HEK293T (cell line): ENCODE results near the gene KNSTRN.
A peak's percentile ranks its signal among the peaks of the same experiment; 100 is the strongest.

ENCODE experiments used
- ARNT ChIP-seq: fragments of 450-650 bp; IDR thresholded peaks from 2 replicates; pipeline ENCODE4 v1.6.1; 2017; ENCODE audit warnings: mild to moderate bottlenecking
- BHLHE40 ChIP-seq: fragments of 450-650 bp; IDR thresholded peaks from 2 replicates; pipeline ENCODE4 v1.6.1; 2016; ENCODE audit warnings: mild to moderate bottlenecking, moderate library complexity, borderline replicate concordance
- ELF4 ChIP-seq: fragments of 450-650 bp; IDR thresholded peaks from 2 replicates; pipeline ENCODE4 v1.6.1; 2017; ENCODE audit warnings: antibody characterized with exemption
- FOXK2 ChIP-seq: fragments of 450-650 bp; IDR thresholded peaks from 2 replicates; pipeline ENCODE4 v1.6.1; 2016; ENCODE audit warnings: mild to moderate bottlenecking
- FOXM1 ChIP-seq: fragments of 450-650 bp; IDR thresholded peaks from 2 replicates; pipeline ENCODE4 v1.6.1; 2017; ENCODE audit warnings: mild to moderate bottlenecking, borderline replicate concordance
- L3MBTL2 ChIP-seq: fragments of 450-650 bp; conservative IDR thresholded peaks from 2 replicates; pipeline ENCODE4 v1.6.1; 2016; ENCODE audit warnings: mild to moderate bottlenecking
- LEF1 ChIP-seq: fragments of 450-650 bp; IDR thresholded peaks from 2 replicates; pipeline ENCODE4 v1.6.1; 2017; ENCODE audit warnings: mild to moderate bottlenecking, borderline replicate concordance
- NFRKB ChIP-seq: fragments of 450-650 bp; IDR thresholded peaks from 2 replicates; pipeline ENCODE4 v1.6.1; 2016; ENCODE audit warnings: mild to moderate bottlenecking, moderate library complexity
- SUZ12 ChIP-seq: fragments of 450-650 bp; IDR thresholded peaks from 2 replicates; pipeline ENCODE4 v1.6.1; 2016; ENCODE audit warnings: mild to moderate bottlenecking
- TARDBP ChIP-seq: fragments of 450-650 bp; IDR thresholded peaks from 2 replicates; pipeline ENCODE4 v1.6.1; 2016
- ZNF384 ChIP-seq: fragments of 450-650 bp; IDR thresholded peaks from 2 replicates; pipeline ENCODE4 v1.6.1; 2016
- TF ChIP-seq, protein P1 (sequence below): fragments of 450-650 bp; IDR thresholded peaks from 2 replicates; pipeline ENCODE4 v1.6.1; 2016

DNA sequence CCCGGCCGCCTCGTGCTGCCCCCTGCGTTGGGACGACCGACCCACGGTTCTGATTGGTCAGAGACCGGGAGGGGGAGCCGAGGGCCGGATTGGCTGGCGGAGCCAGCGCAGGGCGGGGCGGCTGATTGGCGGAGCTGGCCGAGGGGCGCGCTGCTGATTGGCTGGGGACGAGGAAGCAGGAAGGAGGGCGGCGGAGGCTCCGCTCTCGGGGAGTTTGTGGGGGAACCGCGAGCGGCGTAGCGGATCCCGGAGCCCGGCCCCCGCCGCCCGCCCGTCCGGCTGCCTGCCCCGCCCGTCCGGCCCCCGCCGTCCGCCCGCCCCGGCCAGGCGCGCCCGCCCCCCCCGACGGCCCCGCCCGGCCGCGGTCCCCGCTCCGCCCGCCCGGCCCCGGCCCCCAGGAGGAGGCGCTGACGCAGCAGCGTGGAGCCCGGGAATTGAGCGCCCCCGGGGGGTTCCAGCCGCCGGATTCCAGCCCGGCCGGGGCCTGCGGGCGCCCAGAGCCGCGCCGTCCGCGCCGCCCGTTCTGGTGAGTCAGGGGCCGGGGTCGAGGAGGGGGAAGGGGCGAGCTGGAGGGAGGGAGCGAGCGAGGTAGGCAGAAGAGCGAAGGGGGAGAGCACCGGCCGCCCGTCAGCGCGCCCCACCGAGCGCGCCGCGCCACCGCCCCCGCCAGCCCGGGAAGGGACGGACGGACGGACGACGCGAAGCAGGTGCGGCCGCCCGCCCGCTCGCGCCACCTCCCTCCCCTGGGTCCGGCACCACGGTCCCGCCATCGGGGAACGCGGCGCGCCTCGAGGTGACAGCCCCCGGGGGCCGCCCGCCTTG lies 58.4 kb downstream of the KNSTRN start, which contains the start of gene BAHD1:
- TF ChIP-seq FOXK2 (no peak), LEF1 (no peak), FOXM1 (no peak; the same call in 1 of the 2 replicates), NFRKB (no peak), TARDBP (no peak), ARNT (no peak), SUZ12 (no peak), ELF4 (no peak), L3MBTL2 (peak; percentile 87), ZNF384 (no peak), BHLHE40 (no peak)
- TF ChIP-seq, protein P1, sequence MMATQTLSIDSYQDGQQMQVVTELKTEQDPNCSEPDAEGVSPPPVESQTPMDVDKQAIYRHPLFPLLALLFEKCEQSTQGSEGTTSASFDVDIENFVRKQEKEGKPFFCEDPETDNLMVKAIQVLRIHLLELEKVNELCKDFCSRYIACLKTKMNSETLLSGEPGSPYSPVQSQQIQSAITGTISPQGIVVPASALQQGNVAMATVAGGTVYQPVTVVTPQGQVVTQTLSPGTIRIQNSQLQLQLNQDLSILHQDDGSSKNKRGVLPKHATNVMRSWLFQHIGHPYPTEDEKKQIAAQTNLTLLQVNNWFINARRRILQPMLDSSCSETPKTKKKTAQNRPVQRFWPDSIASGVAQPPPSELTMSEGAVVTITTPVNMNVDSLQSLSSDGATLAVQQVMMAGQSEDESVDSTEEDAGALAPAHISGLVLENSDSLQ = peak; percentile 35; the same call in 1 of the 2 replicates
